ENCODE data around the gene NOP16. TPM values are rescaled to one million over a fixed set of nuclear protein-coding genes. Genes with fewer than 3 reads are reported as not detected.
A peak's percentile ranks its signal among the peaks of the same experiment; 100 is the strongest.

Gene NOP16
- total and polyA plus RNA-seq, 2 donors from 2014 or later = 18.1 to 32.1 TPM

DNA sequence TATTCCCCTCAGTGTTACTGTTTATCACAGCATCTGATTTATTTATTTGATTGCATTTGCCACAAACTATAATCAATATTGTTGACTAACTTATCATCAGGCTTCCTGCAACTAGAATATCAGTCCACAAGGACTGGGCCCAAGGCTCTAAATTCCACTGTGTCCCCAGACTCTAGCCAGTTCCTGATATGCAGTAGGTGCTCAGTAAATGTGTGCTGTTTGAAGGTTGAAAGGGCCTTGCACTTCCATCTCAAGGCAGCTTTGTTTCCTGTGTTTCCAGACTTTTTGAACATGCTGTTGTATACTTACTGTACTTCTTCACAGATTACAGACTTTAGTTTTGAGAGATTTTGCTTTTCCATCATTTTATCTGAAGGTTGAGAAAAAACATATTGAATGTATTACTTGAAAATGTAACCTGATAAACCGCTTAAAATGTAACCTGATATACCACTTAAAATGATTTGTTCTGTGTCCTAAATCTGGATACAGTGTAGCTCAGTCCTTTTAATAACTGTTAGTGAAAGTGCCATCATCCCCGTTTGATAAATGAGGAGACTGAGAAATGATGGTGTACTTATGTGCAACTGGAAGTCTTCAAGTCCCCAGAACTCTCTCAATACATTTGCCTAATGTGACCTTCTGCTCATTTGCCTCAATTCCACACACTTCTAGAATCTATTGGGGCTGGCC is 45.5 kb downstream of the NOP16 start:
- DNase-seq = no peak
- Histone ChIP-seq H3K27ac (ENCODE audit: low read depth in 2 of 2, low read length in 2 of 2) (peak overlapping the region in 1 of 2 donors; percentile 73), H3K4me1 (ENCODE audit: control insufficient read depth in 2 of 3, insufficient read depth in 2 of 3, low read depth in 1 of 3, low read length in 3 of 3) (peaks cover 0 to 15% (median 9%) of the 10 kb centered on the region in 3 donors), H3K9me3 (ENCODE audit: control insufficient read depth in 2 of 3, insufficient read depth in 1 of 3, low read length in 3 of 3) (no peaks in the 10 kb centered on the region), H3K27me3 (ENCODE audit: control insufficient read depth, insufficient read depth, low read length) (no peaks in the 10 kb centered on the region), H3K9ac (ENCODE audit: low read length in 3 of 3) (no peak overlapping the region), H3K36me3 (ENCODE audit: control insufficient read depth in 2 of 3, insufficient read depth in 3 of 3, low read length in 3 of 3) (peaks cover 4 to 22% (median 10%) of the 10 kb centered on the region in 3 donors), H3K4me3 (ENCODE audit: low read length in 3 of 3) (no peak overlapping the region)
- intact Hi-C loops (cut with DNase I) = no loop called here
- TF ChIP-seq, protein P1, sequence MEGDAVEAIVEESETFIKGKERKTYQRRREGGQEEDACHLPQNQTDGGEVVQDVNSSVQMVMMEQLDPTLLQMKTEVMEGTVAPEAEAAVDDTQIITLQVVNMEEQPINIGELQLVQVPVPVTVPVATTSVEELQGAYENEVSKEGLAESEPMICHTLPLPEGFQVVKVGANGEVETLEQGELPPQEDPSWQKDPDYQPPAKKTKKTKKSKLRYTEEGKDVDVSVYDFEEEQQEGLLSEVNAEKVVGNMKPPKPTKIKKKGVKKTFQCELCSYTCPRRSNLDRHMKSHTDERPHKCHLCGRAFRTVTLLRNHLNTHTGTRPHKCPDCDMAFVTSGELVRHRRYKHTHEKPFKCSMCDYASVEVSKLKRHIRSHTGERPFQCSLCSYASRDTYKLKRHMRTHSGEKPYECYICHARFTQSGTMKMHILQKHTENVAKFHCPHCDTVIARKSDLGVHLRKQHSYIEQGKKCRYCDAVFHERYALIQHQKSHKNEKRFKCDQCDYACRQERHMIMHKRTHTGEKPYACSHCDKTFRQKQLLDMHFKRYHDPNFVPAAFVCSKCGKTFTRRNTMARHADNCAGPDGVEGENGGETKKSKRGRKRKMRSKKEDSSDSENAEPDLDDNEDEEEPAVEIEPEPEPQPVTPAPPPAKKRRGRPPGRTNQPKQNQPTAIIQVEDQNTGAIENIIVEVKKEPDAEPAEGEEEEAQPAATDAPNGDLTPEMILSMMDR (IDR thresholded peaks at IDR 0.05; ENCODE audit: borderline replicate concordance, extremely low read depth, insufficient read depth) = no peak
- no peak for FAIRE-seq

DNA sequence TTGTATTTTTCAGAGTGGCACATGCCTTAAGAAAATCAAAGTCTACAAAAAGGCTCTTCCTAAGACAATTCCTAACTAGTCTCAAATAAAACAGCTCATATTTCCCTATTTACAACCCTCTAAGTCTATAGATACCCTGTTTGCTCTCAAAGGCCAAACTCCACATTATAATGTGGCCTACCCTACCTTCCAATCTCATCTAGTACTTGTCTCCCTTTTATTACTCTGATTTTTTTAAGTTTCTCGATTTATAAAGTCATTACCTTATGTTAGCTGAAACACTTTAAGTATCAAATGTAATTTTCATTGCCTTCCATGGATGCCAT is 46.3 kb downstream of the NOP16 start:
- H3K36me3 ChIP-seq (ENCODE audit: control insufficient read depth in 2 of 3, insufficient read depth in 3 of 3, low read length in 3 of 3) = peaks cover 4 to 14% (median 8%) of the 10 kb centered on the region in 3 donors
- intact Hi-C loops (cut with DNase I) = no loop called here
- H3K4me3 ChIP-seq (ENCODE audit: low read length in 3 of 3) = no peak overlapping the region
- DNase-seq (no peak), FAIRE-seq (no peak)
- no peaks in the 10 kb centered on the region for H3K27me3 ChIP-seq (ENCODE audit: control insufficient read depth, insufficient read depth, low read length)
- H3K9me3 ChIP-seq (ENCODE audit: control insufficient read depth in 2 of 3, insufficient read depth in 1 of 3, low read length in 3 of 3) = no peaks in the 10 kb centered on the region
- TF ChIP-seq, protein P1 (IDR thresholded peaks at IDR 0.05; ENCODE audit: borderline replicate concordance, extremely low read depth, insufficient read depth) = no peak
- H3K9ac ChIP-seq (ENCODE audit: low read length in 3 of 3) = no peak overlapping the region
- H3K27ac ChIP-seq (ENCODE audit: low read depth in 2 of 2, low read length in 2 of 2) = peak overlapping the region; percentile 50 to 73
- peaks cover 0 to 19% (median 13%) of the 10 kb centered on the region in 3 donors for H3K4me1 ChIP-seq (ENCODE audit: control insufficient read depth in 2 of 3, insufficient read depth in 2 of 3, low read depth in 1 of 3, low read length in 3 of 3)

DNA sequence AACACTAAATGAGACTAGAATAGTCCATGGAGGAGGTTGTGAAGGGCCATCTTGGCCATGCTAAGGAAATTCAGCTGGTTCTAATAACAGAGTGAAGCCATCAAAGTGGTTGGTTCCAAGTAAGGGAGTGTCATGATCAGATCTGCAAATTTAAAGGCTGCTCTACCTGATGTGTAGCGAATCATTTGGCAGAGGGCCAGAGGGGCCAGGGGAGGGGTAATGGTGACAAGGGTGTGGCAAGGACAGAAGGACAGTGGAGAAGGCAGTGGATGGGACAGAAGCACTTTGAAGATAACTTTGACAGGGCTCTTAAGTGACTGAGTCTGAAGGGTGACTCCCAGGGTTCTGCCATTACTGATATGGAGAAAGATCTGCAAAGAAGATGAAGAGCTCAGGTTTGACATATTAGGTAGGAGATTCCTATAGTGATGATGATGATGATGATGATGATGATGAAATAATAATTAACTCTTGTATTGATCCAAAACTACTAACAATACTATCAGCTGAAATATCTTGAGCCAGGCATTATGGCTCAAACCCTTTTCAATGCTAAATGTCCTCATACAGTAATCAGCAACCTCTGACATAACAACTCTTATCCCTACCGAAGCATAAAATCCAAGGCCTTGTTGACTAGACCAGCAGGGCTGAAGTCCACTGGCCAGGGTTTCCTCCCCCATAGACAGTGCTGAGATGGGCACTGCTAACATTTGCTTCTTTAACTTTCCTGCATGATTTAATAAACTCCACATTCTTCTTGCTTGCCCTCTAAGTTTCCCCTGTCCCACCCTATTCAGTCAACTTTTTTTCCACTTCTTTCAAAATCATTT is 46.9 kb downstream of the NOP16 start:
- peak in 1 of 5 donors; percentile 29 for DNase-seq
- H3K36me3 ChIP-seq (ENCODE audit: control insufficient read depth in 2 of 3, insufficient read depth in 3 of 3, low read length in 3 of 3) = peaks cover 0 to 8% (median 8%) of the 10 kb centered on the region in 3 donors
- H3K9ac ChIP-seq (ENCODE audit: low read length in 3 of 3) = no peak overlapping the region
- peak overlapping the region; percentile 50 to 73 for H3K27ac ChIP-seq (ENCODE audit: low read depth in 2 of 2, low read length in 2 of 2)
- H3K9me3 ChIP-seq (ENCODE audit: control insufficient read depth in 2 of 3, insufficient read depth in 1 of 3, low read length in 3 of 3) = no peaks in the 10 kb centered on the region
- TF ChIP-seq, protein P1 (IDR thresholded peaks at IDR 0.05; ENCODE audit: borderline replicate concordance, extremely low read depth, insufficient read depth) = no peak
- peaks cover 0 to 20% (median 13%) of the 10 kb centered on the region in 3 donors for H3K4me1 ChIP-seq (ENCODE audit: control insufficient read depth in 2 of 3, insufficient read depth in 2 of 3, low read depth in 1 of 3, low read length in 3 of 3)
- intact Hi-C loops (cut with DNase I) = no loop called here
- FAIRE-seq = no peak
- H3K27me3 ChIP-seq (ENCODE audit: control insufficient read depth, insufficient read depth, low read length) = no peaks in the 10 kb centered on the region
- no peak overlapping the region for H3K4me3 ChIP-seq (ENCODE audit: low read length in 3 of 3)
